CD4-positive, alpha-beta T cell treated with Interleukin-21 for 1 hour (primary cell): Measurements from ENCODE around the gene STX18.
A peak's percentile ranks its signal among the peaks of the same experiment; 100 is the strongest.

Experiments
- DNase-seq: peaks from one replicate; pipeline ENCODE4 v3.0.0-alpha.2; 2020

Gene STX18

DNA sequence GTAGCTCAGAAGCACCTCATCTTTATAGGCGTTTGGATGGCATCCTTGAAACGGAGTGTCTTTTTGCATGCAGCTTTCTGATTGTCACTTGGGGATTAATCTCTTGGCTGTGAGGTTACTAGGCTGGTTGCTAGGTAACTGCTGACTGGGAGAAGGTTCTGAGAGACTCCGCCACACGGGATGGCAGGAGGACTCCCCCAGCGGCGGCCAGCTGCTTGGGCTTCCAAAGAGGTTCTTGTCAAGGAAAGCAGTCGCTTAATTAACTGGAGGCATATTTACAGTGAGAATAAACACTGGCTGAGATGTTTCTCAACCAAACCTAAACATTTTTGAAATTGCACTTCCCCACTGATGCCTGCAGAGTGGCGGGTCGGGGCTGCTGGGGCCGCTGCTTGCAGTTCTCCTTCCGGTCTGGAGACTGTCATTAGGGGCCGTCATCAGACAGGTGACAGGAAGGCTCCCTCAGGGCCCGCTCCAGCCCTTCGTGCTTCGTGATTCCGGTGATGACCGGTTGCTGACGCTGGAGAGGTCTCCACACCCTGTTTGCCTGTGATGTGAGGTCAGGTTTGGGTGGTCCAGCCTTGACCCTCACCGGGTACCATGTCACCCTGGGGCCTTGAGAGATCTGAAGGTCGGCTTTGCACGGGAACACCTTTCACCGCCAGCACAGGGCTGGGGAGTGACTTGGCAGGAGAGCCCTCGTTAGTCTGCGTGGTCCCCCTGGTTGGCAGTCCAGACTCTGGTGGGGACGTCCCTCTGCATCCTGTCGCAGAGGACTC lies 145.8 kb downstream of the STX18 start:
- no peak for DNase-seq

DNA sequence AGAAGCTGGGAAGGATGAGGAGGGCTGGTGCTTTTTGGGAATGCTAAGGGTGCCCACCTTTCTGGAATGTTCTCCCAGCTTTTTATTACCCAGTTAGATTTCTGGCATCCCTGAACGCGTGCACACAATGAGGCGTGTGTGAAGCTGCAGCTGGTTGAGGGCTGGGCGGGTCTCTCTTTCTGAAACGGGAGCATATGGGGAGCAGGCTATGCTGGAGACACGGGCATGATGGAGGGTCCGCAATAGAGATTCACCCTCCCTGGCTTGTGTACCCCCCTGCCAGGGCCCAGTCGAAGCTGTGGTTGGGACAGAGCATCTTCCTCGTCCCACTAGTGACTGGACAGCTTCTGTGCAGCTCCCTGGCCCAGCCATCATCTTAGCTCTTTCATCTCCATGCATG lies 146.5 kb downstream of the STX18 start:
- DNase-seq: no peak

DNA sequence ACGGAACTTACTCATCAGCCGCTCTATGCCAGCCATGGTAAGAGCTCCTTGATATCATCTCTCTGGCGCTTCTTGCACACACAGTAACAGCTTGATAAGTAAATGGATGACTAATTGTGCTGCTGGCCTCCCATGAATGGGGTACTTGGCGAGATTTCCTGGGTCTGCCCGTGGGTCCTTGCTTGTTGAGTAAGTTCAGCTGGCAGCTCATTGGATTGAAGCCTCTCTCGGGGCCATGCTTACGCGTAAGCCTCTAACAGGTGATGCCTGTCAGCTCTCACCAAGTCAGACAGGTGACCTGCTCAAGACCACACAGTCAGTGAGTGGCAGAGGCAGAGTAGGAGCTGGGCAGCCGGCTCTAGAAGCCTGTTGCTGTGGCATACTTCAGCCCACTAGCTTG lies 147.2 kb downstream of the STX18 start:
- no peak for DNase-seq

DNA sequence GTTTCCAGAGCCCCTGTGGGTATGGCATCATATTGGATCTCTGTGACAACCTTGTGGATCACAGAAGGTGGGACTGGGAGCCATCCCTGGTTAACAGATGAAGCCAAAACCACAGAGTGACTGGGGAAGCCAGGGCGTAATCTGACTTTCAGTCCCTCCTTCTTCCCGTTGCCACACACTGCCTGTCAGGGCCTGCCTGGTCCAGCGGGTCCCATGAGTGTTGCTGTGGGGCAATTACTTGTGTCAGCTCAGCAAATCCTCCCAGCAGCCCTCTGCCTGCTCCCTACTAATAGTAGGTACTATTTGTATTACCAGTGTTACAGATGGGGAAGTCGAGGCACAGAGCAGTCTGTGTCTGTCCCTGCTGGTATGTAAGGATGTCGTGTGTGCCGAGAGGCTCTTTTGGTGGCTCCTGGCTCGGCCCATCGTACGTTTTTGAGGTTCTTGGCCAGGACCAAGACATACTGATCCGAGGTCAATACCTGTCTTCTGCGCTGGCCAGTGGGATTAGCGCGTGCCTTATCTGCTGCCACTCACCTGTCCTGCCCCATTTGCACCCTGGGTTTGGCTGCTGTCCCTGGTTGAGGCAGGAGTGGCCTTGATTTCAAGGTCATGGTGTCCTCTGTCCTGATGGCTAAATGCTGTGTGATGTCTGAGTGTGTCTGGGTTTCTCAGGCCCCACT lies 149.2 kb downstream of the STX18 start:
- no peak for DNase-seq

DNA sequence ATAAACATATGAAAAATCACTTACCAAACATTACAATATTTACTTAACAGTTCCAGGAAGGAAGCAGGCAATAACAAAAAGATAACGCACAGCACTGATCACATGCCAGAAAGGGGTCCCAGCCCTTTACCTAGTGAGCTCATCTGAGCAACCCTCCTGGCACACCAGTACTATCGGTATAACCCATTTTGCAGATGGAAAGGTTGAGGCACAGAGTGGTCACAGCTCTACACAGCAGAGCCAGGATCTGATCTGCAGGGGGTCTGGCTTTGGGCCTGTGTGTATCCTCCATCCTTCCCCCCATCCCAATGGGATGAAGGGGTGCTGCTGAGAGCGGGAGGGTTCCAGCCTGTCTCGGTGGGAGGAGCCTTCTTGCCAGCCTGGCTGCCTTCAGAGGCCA lies 150.0 kb downstream of the STX18 start:
- DNase-seq: no peak

DNA sequence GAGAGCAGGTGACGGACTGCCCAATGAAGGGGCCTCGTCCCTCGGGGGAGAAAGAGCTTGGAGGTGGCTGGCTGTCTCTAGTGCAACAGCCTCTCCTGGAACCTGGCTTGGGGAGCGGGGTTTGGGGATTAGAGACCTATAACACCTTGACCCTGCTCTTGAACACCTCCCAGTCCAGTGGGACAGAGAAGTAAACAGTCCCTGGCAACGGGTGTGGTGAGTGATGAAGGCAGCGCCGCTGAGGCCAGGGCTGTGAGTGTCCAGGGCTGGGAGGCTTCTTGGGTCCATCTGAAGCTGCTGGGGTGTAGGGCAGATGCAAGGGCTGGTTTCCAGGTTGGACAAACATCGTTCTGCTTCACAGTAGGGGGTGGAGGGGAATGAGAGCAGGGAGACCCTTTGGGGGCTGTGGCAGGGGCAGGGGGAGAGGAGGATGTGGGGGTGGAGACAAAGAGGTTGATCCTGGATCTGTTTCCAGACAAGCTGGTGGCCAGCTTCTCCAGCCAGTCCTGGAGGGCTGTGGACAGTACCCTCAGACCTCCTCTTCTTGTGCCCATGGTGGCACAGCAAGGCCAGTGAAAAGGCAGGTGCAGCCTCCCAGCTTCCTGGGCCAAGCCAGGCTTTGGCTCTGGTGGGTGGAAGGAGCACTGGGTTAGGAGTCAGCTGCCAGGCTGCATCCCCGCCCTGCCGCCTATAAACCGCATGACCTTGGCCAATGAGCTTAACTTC lies 151.2 kb downstream of the STX18 start:
- no peak for DNase-seq

DNA sequence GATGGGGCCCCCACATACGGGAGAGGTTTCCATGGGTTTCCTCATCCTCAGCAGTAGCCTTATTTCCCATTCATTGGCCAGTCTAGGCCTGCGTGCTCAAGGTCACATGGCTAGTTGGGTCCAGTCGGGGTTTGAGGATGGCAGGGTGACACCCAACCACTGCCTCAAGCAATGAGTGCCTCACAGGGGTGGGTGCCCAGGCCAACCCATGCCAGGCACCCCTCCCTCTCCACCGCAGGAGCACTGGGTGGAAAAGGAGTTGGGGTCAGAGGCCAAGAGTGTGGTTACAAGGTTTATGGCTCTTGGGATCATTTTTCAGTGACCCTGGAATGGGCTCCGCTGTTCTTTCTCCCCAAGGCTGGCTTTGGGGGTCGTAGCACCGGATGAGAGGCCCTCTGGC lies 151.8 kb downstream of the STX18 start:
- DNase-seq: no peak

DNA sequence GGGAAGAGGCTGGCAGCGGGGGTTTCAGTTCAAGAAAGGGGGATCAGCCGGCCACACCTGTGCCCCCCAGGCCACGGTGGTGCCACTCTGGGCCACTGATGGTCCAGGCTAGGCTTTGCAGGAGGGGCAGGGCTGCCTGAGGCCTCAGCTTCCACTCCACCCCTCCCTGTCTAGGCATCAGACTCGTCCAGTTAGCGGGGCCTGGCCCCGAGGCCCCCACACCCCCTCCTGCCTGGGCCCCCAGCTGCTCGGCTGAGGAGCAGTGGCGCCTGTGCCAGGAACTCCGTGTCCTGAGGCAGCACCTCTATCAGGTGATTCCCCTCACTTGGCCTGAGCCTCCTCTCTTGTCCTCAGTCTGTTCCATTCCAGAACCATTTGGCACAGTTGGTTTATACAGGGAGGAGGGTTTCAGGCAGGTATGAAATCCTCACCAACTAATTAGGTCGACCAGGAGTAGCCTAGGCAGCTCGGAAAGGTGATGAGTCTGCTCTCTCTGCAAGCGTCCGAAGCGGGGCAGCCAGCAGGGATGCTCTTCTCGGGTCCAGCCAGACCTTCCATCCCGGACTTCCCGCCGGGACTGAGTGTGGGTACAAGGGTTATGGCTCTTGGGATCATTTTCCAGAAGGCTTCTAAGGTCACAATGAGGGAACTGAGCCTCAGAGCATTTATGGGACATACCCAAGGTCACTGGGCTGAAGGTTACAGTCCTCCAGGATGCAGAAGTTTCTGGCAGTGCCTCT lies 152.8 kb downstream of the STX18 start:
- DNase-seq: no peak

DNA sequence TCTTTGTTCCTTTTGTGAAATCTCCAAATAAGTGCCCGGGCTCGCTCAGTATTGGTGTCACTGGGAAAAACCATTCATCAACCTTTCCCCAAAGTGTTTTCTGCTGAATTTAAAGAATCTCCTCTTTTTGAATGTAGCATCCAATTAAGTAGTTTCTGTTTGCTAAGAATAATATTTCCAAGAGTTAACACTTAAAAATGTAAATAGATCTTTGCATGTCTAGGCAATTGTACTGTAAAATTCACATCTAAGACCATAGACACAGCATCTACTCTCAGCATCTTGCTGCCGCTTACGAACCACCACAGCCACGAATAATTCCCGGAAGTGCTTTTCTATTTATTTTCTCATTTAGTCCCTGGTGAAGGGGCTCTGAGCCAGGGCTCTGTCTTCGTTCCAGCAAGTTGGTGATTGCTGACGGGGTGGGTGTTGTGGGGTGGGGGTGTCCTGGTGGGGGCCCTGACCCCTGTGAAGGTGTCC lies 153.5 kb downstream of the STX18 start:
- DNase-seq: no peak

DNA sequence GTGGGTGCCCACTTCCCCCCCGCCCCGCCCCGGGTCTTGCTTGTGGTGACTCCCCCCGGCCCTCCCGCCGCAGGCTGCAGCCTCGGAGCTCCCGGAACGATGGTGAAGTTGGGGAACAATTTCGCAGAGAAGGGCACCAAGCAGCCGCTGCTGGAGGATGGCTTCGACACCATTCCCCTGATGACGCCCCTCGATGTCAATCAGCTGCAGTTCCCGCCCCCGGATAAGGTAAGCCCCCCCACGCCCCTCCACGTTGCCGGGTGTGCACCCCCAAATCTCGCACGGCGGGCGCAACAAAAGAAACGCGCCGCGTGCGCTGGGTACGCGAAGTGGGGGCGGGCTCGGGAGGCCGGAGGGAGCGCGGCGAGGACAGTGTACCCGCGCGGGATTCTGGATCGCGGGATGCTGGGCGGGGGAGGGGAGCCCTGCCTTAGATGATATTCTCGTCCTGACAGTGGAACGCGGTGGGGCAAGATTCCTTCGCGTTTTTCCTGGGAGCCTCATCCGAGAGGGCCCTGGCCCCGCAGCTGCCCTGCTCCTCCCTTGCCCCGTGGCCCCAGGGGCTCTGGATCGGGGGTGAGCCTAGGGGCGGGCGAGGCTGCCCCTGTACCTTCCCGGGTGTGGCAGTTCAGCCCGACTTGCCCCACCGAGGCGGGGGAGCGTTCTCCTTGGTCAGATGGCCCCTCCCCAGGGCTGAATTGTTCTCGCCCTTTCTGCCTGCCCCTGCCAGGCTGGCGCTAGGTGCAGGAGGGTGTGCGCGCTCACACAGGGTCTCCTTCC lies 154.1 kb downstream of the STX18 start:
- DNase-seq: peak; percentile 15

DNA sequence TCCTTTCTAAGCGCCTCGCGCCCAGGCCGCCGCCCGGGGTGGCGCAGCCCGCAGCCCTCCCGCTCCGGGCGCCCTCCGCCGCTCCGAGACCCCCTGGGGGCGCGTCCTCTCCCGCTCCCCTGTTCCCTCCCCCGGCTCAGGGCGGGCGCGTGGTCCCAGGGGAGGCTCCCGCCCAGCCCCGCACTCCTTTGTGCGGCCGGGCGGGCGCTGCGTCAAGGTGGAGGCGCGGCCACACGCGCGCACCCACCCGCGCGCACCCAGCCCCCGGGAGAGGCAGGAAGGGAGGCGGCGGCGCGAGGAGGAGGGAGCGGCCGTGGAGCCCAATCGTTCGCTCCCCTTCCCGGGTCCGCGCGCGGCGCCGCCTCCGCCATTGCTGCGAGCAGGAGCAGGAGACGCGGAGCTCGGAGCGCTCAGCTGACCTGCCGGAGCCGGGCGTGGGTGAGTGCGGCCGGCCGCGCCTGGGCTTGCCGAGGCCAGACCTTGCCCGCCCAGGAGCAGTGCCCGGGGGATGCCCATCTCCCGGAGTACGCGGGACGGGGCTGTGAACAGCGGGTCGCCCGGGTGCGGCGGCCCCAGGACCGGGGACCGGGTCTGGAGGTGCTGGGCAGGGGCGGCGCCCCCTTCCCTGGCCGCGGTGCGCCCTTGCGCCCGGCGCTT lies 155.0 kb downstream of the STX18 start, which contains the start of gene NSG1:
Gene NSG1, plus strand, starts transcription at position 367 of the 657 bp plus-strand sequence. CDS start 528 bp downstream, outside the sequence.
- DNase-seq: peak; percentile 37

DNA sequence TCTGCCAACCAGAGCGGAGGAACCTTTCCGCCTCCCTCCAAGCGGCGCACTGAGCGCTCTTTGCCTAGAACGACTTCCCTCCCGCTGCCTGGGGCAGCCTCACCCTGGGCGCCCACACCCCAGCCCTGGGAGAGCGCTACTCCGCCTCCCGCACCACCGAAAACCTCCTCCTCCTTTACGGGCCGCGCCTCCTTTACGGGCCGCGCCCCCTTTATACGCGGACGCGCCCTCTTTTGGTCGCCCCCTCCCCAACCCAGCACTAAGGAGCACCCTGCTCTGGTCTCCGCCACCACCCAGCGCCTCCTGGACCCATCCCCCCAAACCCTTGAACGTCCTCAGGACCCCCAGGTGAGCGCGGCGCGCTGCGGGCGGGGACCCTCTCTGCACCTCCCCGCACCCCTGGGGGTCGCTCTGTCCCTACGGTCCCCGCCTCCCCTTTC lies 155.5 kb downstream of the STX18 start:
- DNase-seq: peak; percentile 26

DNA sequence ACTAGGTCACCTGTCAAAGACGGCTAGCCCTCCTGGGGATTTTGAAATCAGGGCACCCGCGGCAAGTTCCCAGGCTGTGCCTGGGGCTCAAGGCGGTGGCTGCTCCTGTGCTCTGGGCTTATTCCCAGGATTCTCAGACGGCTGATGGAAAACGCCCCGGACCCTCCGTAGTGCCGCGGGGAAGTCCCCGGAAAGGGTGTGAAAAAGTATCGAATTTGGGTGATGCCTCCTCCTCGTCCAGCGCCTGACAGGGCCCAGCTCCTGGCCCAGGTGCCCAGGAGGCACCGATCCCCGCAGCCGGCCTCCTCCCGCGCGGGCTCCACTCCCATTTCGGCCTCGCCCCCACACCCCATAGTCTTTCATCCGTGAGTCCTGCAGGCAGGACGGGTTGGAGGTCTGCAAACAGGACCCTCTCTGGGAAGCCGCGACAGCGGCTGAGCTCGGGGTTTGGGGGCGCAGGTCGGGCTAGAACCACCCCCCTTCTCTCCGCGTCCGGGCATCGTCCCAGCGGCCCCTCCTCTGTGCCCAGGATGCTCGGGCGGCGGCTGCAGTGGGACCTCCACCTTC lies 156.0 kb downstream of the STX18 start:
- no peak for DNase-seq

DNA sequence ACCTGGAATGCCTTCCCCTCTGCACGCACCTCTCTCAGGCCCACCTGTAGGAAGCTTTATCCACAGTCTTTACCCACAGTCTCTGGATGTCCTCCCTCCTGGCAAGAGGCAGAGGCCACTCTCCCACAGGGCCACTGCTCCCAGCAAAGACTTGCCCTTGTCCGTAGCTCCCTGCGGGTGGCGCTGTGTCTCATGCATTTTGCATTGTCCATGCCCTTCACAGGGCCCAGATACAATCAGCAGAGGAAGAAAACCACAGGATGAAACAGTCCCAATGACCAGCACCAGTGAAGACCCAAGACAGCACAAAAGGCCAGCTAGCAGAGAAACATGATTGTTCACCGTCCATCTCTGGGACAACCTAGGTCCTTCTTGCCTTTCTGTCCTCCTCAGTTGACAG lies 157.0 kb downstream of the STX18 start:
- DNase-seq: peak; percentile 4

DNA sequence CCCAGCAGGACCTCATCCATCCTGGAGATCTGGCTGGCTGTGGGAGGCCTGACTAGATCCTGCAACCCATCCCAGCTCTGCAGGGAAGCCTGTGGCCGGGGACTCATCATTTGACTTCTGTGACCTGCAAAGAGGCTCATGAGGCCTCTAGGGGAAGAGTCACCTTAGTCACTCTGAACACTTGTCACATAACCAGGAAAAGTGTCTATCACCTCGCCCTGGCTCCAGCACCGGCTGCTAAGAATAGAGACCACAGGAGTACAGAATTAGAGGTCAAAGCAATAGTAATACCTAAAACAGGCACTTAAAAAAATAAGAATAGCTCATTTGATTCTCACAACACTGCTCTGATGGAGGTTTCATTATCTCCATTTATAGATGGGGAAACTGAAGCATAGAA lies 158.8 kb downstream of the STX18 start:
- DNase-seq: no peak

DNA sequence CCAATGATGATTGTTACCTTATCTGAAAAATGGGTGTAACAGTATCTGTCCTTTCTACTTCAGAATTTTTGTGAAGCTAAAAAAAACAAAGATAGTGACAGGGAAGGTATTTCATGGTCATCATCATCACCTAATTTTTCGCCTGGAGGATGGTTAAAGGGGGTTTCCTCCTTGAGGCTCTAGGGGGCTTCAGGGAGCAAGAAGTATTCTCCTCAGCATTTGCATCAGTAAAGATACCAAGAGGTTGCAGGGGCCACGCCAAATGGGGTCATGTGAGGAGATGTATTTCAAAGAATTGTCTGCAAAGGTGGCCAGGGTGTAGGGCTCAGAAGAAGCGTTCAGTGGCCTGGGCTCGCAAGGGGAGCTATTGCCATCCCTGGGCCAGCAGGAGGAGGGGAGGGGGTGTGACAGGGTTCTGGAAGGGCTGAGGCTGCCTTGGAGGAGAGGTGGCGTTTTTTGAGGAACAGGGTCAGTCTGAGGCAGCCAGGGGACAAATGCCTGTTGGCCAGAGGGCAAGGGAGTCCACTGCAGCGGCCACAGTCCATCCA lies 162.2 kb downstream of the STX18 start:
- DNase-seq: no peak

DNA sequence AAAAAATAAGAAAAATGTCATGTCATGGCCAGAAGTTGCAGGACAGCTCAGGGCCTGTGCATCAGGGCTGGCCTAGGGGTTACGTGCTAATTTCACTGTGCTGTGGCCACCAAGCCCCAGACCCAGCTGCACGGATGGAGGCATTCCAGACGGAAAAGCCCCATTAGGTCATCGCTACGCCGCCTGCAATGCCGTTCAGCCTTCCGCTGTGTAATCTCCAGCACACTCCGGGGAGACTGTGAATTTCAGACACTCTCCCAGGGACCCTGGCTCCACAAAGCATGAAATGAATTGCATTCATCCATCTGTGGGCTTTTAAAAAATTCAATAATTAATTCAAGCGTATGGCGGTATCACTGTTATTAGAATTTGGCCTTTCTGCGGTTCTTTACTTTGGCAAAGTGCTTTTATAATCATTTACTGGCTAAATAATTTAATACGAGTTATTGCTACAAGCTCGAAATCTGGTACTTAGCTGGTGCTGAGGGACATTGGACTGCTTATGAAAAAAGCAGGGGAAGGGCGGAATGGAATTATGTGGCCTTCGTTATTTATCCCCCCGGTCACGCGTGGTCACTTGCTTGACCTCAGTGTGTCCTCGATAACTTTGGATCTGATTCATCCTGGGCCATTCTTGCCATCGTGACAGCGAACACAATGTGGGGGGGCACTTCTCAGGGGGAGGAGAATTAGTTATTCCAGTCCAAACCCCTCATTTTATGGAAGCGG lies 164.0 kb downstream of the STX18 start:
- DNase-seq: no peak

DNA sequence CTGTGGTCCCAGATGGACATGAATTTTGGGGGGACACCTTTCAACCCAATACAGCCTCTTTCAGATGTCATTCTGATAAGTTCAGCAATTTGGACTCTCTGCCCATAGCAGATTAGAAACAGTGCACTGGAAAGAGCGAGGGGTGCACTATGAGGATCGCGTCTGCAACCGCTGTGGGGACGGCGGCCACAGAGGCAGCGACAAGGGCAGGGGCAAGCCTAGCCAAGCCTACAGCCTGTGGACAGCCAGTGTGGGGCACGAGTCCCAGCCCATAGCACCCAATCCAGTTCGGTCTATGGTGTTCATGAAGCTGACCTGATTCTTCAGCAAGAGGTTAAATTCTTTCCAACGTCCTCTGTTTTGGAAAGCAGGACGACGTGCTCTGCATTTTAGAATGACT lies 164.7 kb downstream of the STX18 start:
- no peak for DNase-seq

DNA sequence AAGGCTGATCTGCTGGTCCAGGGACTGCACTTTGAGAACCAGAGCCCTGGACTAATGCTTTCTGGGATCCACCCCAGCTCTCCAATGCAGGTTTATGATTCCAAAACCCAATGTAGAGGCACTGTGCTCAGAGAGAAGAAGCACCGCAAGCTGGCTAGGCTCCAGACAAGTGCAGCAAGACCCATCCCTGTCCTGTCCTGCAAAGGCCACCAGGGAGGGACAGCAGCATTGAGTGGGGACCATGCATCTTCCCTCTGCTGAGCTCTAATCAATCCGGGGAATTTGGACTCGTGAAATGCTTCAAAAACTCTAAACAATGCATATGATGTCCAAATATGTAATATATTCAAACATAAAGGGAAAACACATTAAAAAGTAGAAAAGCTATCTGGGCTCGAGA lies 165.8 kb downstream of the STX18 start:
- no peak for DNase-seq
